GM19035 (cell line): ENCODE data around the gene AHRR.
"Not testable (repeated sequence)": the region's sequence is repeated elsewhere in the genome, so short reads cannot be mapped to it uniquely, and the experiment has no call there.

Experiments used
- ATAC-seq: cut with Tn5 transposase; IDR thresholded peaks from one replicate; pipeline ENCODE4 v1.9.1; 2021; ENCODE audit not compliant: unreplicated experiment

Gene AHRR

GRCh38 chr5:321230-321725 is at the start of gene AHRR:
AHRR (plus strand) TSS chr5:321714; CDS start chr5:343903, 22,189 bp downstream.
- peak; percentile 57 for ATAC-seq

GRCh38 chr5:271828-272167 is 49.7 kb upstream of the AHRR start:
- not testable (repeated sequence) for ATAC-seq

- ATAC-seq = not testable (repeated sequence)
These were observed 48.4 kb upstream of the AHRR start for GRCh38 chr5:273091-273490.

GRCh38 chr5:273491-273890 is 48.0 kb upstream of the AHRR start:
- not testable (repeated sequence) for ATAC-seq

- not testable (repeated sequence) for ATAC-seq
These were observed 47.2 kb upstream of the AHRR start for GRCh38 chr5:274346-274745.

- no peak for ATAC-seq
These were observed 42.9 kb upstream of the AHRR start for GRCh38 chr5:278646-279045.

- not testable (repeated sequence) for ATAC-seq
These were observed 42.4 kb upstream of the AHRR start for GRCh38 chr5:279051-279665.

- ATAC-seq = no peak
These were observed 35.4 kb upstream of the AHRR start for GRCh38 chr5:285991-286557.

- not testable (repeated sequence) for ATAC-seq
These were observed 31.3 kb upstream of the AHRR start for GRCh38 chr5:290200-290599.

- ATAC-seq = not testable (repeated sequence)
These were observed 30.2 kb upstream of the AHRR start for GRCh38 chr5:291345-291744.

GRCh38 chr5:294788-295187 is 26.7 kb upstream of the AHRR start:
- not testable (repeated sequence) for ATAC-seq

- not testable (repeated sequence) for ATAC-seq
These were observed 25.3 kb upstream of the AHRR start for GRCh38 chr5:296207-296606.

- ATAC-seq = not testable (repeated sequence)
These were observed 24.6 kb upstream of the AHRR start for GRCh38 chr5:296954-297353.

- ATAC-seq = not testable (repeated sequence)
These were observed 24.1 kb upstream of the AHRR start for GRCh38 chr5:297448-297847.

GRCh38 chr5:297991-298736 is 23.4 kb upstream of the AHRR start:
- ATAC-seq = not testable (repeated sequence)

- ATAC-seq = no peak
These were observed 22.8 kb upstream of the AHRR start for GRCh38 chr5:298737-299125.

- not testable (repeated sequence) for ATAC-seq
These were observed 21.6 kb upstream of the AHRR start for GRCh38 chr5:299921-300320.

GRCh38 chr5:300691-301435 is 20.7 kb upstream of the AHRR start:
- ATAC-seq = not testable (repeated sequence)

- not testable (repeated sequence) for ATAC-seq
These were observed 19.1 kb upstream of the AHRR start for GRCh38 chr5:302416-302815.

GRCh38 chr5:302966-303365 is 18.5 kb upstream of the AHRR start:
- ATAC-seq = no peak

- ATAC-seq = not testable (repeated sequence)
These were observed 17.8 kb upstream of the AHRR start for GRCh38 chr5:303741-304140.
